GM12878 (cell line): ENCODE data around the gene TBC1D2B.

Experiments
- EP300 ChIP-seq, 2 experiments: fragments of 150-350 bp in 1 of 2; IDR thresholded peaks; 2 replicates each; pipeline ENCODE4 v1.6.1; 2011 to 2012; ENCODE audit warnings: low read depth in 2 of 2, low read length in 2 of 2, borderline replicate concordance in 1 of 2, improper control_type of control experiment in 1 of 2, inconsistent platforms in 1 of 2; ENCODE audit not compliant: control insufficient read depth in 1 of 2
- EZH2 ChIP-seq: IDR thresholded peaks from 2 replicates; pipeline ENCODE4 v1.6.1; 2012; ENCODE audit warnings: low read depth, mild to moderate bottlenecking, control low read depth, inconsistent platforms, low read length, borderline replicate concordance; ENCODE audit not compliant: control insufficient read depth
- PAX8 ChIP-seq: fragments of 450-650 bp; IDR thresholded peaks from 2 replicates; pipeline ENCODE4 v1.6.1; 2017; ENCODE audit warnings: mild to moderate bottlenecking, moderate library complexity
- POLR2A ChIP-seq: IDR thresholded peaks from 2 replicates; pipeline ENCODE4 v1.6.1; 2011; ENCODE audit warnings: low read depth, mild to moderate bottlenecking, low read length
- SMC3 ChIP-seq: IDR thresholded peaks from 2 replicates; pipeline ENCODE4 v1.6.1; 2011; ENCODE audit warnings: low read length, improper control_type of control experiment, borderline replicate concordance
- TF ChIP-seq, protein P1 (sequence below), 3 experiments: IDR thresholded peaks in 2 of 3; conservative IDR thresholded peaks in 1 of 3; 2 replicates each; pipeline ENCODE4 v1.5.1; 2011; ENCODE audit warnings: low read depth in 3 of 3, low read length in 3 of 3, mild to moderate bottlenecking in 3 of 3, control low read depth in 2 of 3, moderate library complexity in 2 of 3, inconsistent platforms in 1 of 3, mixed read lengths in 1 of 3; ENCODE audit not compliant: control insufficient read depth in 2 of 3, insufficient read depth in 1 of 3; ENCODE audit errors: extremely low read depth in 1 of 3

DNA sequence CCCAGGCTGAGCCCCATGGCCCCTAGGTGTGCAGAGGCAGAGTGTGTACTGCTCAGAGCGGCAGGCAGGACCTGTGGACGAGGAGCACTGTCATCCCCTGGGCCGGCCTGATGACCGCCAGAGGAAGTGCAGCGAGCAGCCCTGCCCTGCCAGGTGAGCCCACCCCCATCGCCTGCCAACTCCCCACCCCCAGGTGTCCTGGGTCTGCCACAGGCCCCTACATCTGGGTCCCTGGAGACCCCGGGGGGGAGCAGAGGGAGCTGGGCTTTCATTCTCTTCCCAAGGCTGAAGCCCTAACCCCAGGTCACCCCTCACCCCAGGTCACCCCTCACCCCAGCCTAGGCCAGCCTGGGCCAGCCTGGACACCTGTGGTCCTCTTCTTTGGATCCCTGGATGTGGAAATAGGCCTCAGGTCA lies 93.1 kb downstream of the TBC1D2B start:
- TF ChIP-seq, protein P1, sequence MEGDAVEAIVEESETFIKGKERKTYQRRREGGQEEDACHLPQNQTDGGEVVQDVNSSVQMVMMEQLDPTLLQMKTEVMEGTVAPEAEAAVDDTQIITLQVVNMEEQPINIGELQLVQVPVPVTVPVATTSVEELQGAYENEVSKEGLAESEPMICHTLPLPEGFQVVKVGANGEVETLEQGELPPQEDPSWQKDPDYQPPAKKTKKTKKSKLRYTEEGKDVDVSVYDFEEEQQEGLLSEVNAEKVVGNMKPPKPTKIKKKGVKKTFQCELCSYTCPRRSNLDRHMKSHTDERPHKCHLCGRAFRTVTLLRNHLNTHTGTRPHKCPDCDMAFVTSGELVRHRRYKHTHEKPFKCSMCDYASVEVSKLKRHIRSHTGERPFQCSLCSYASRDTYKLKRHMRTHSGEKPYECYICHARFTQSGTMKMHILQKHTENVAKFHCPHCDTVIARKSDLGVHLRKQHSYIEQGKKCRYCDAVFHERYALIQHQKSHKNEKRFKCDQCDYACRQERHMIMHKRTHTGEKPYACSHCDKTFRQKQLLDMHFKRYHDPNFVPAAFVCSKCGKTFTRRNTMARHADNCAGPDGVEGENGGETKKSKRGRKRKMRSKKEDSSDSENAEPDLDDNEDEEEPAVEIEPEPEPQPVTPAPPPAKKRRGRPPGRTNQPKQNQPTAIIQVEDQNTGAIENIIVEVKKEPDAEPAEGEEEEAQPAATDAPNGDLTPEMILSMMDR (IDR thresholded peaks at IDR 0.05 in 2 of 3, conservative IDR thresholded peaks at IDR 0.05 in 1 of 3; ENCODE audit: control insufficient read depth in 2 of 3, extremely low read depth in 1 of 3, insufficient read depth in 1 of 3, low read depth in 3 of 3, low read length in 3 of 3), result no peak
- TF ChIP-seq EZH2, result no peak
- TF ChIP-seq POLR2A, result no peak
- TF ChIP-seq PAX8, result no peak
- no peak for TF ChIP-seq SMC3
- TF ChIP-seq EP300 (IDR thresholded peaks at IDR 0.05; ENCODE audit: borderline replicate concordance in 1 of 2, control insufficient read depth in 1 of 2, low read depth in 2 of 2, low read length in 2 of 2), result no peak
